COLO829 (cell line): ENCODE data around the gene SMARCA4.
"Not testable (repeated sequence)": the region's sequence is repeated elsewhere in the genome, so short reads cannot be mapped to it uniquely, and the experiment has no call there.

Experiments
- DNase-seq: peaks from one replicate; pipeline ENCODE4 v3.0.0; 2012; ENCODE audit warnings: low spot score

The SMARCA4 gene

DNA sequence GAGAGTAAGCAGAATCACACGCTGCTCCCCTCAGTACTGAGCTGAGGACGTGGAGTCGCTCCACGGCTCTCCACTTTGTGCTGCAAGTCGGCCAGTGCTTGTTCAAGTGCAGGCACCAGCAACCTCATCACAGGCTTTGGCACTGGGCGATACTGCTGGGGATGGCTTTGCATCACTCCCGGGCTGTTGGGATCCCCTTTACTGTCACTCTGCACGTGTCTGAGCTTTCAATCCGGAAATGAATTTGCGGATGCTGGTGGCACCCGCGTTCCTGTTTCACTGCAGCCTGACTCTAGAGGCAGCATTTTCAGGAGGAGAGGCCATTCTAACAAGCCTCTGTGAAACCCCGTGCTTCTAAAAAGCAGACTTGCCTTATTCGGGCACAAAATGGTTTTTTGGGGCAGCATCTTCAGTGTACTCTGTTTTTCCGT, 19.1 kb downstream of the SMARCA4 start:
- no peak for DNase-seq

- DNase-seq, result no peak
Observed at GRCh38 chr19:10981252-10981895, 20.5 kb downstream of the SMARCA4 start.

DNA sequence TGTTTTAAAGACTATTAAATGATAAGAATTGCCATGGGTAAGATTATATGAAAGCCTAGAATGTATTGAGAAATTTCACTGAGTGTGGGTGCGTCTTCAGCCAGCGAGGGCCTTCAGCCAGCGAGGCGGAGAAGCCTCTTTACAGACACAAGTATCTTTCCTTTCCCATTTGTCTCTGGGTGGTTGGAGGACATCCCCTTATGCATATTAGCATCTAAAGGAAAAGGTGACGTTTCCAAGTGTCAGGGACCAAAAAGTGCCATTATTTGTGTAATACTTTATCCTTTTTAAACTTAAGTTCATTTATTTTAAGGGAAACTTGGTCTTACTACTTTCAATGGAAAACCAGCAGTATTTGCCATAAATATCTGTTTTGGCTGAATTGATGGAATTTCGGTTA, 22.2 kb downstream of the SMARCA4 start:
- no peak for DNase-seq

DNA sequence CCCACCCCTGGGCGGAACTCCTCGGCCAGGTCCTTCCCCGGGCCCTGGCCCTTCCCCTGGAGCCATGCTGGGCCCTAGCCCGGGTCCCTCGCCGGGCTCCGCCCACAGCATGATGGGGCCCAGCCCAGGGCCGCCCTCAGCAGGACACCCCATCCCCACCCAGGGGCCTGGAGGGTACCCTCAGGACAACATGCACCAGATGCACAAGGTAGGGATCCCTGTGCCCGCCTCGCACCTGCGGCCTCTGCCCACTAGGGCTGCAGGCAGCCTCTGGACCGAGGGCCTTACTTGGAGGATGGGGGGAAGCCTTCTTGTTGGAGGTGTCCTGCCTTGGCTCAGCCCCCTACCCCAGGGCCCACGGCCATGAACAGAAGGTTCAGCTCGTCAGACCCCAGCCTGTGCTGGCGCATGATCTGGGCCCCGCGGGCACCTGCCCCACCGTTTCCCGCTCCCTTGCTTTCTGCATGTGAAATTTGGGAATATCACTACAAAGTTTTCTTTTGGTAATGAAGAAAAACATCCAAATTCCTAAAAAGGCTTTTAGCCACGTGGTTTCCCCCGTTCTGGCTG, 23.4 kb downstream of the SMARCA4 start:
- DNase-seq, result no peak

DNA sequence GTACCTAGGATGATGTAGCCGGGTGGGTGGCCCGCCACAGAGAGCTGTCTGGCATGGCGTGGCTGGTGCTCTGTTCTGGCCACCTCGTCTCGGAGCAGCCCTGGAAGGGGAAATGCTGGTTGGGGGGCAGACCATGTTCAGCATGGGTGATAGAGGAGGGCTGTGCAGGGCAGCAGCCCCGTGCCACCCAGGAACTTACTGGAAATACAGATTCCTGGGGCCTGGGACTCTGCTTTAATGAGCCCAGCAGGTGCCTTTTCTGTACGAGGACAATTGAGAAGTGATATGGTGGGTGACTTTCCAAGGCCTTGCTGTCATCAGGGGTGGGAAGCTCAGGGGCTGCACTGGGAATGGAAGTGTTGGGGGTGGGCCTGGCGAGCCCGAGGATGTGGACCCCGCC, 24.7 kb downstream of the SMARCA4 start:
- no peak for DNase-seq

DNA sequence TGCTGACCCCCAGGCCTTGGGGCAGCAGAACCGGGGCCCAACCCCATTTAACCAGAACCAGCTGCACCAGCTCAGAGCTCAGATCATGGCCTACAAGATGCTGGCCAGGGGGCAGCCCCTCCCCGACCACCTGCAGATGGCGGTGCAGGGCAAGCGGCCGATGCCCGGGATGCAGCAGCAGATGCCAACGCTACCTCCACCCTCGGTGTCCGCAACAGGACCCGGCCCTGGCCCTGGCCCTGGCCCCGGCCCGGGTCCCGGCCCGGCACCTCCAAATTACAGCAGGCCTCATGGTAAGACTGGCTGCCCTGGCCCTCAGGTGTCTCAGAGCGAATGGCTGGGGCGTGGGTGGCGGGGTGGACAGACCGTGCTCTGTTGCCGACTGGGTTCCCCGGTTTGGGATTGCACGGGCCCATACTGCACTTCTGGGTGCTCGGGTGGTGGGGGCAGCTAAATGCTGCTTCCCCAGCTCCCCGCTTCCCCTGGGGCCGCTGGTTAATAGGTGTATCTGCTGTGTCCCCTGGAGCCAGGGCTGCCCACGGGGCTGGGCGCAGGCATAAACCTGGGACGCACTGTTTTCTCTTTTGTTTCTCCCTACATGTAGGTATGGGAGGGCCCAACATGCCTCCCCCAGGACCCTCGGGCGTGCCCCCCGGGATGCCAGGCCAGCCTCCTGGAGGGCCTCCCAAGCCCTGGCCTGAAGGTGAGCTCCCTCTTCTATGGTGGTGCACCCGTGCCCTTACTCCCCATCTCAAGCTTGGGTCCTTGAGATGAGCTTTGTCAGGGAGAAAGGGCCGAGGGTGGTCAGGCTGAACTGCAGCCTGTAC, 25.7 kb downstream of the SMARCA4 start:
- DNase-seq, result no peak

GRCh38 chr19:10987571-10988297, 26.9 kb downstream of the SMARCA4 start:
- no peak for DNase-seq

DNA sequence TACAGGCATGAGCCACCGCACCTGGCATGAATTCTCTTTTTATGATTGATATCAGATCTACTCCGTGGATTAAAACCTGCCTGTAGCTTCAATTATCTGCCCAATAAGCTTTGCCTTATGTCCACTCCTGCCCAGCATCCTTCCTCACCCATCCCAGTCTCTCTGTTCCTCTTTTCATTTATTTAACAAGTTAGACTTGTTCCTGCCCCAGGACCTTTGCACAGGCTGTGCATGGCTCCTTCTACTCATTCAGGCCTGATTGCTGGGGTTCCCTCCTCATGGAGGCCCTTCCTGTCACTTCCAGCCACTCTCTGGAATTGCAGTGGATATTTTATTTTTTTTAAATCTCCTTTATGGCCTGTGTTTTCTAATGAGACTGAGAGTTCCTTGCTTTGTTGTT, 27.6 kb downstream of the SMARCA4 start:
- DNase-seq, result no peak

DNA sequence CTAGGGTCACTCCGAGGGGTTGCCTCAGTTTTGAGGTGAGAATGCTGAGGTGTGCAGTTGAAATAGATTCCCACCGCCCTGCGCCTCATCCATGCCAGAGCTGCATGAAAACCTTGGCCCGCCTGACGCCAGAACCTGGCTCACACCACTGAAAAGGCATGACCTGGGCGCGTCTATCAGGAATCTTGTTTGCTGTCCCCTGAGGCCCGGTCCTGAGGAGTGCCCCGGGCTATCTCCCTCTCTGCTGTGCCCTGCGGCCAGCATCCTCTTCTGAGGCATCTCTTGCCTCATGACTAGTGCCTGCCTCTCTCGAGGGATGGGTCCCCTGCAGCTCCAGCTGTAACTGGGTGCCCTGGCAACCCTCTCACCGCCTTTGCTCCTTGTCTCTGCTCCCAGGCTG, 28.1 kb downstream of the SMARCA4 start:
- DNase-seq, result no peak

DNA sequence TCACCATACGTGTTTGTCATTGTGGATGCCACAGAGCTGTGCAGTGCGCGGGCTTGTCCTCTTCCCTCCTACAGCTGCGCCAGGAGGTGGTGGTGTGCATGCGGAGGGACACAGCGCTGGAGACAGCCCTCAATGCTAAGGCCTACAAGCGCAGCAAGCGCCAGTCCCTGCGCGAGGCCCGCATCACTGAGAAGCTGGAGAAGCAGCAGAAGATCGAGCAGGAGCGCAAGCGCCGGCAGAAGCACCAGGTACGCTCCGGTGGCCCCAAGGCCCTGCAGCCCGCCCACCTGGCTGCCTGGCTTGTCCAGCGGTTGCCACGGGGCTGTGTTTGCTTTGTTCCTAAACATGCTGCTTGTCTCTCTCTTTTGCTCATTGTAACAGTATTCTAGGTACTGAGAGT, 30.2 kb downstream of the SMARCA4 start:
- no peak for DNase-seq

GRCh38 chr19:10991521-10992081, 30.8 kb downstream of the SMARCA4 start:
- no peak for DNase-seq

DNA sequence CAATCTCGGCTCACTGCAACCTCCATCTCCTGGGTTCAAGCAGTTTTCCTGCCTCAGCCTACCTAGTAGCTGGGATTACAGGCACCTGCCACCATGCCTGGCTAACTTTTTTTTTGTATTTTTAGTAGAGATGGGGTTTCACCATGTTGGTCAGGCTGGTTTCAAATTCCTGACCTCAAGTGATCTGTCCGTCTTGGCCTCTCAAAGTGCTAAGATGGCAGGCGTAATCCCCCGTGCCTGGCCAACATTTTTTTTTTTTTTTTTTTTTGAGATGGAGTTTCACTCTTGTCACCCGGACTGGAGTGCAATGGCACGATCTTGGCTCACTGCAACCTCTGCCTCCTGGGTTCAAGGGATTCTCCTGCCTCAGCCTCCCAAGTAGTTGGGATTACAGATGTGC, 31.3 kb downstream of the SMARCA4 start:
- DNase-seq, result not testable (repeated sequence)

DNA sequence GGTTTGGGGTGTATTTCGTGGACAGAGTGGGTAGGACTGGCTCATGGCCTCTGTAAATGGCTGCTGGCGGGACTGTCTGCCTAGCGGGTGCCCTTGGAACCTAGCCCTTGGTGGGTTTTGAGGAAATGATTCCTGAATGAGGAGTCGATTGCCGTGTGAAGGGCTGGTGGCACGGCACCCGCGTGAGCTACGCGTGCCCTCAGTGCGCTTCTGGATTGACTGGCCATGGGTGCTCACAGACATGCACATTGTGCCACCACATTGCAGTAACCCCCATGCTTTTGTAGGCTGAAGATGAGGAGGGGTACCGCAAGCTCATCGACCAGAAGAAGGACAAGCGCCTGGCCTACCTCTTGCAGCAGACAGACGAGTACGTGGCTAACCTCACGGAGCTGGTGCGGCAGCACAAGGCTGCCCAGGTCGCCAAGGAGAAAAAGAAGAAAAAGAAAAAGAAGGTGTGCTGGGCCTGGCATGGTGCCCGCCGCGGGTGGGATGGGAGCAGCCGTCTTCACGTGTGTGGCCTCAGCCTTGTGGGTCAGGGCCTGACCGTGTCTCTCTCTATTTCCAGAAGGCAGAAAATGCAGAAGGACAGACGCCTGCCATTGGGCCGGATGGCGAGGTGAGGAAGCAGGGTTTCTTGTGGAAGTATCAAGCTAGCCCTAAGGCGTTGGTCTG, 35.2 kb downstream of the SMARCA4 start:
- DNase-seq, result no peak

DNA sequence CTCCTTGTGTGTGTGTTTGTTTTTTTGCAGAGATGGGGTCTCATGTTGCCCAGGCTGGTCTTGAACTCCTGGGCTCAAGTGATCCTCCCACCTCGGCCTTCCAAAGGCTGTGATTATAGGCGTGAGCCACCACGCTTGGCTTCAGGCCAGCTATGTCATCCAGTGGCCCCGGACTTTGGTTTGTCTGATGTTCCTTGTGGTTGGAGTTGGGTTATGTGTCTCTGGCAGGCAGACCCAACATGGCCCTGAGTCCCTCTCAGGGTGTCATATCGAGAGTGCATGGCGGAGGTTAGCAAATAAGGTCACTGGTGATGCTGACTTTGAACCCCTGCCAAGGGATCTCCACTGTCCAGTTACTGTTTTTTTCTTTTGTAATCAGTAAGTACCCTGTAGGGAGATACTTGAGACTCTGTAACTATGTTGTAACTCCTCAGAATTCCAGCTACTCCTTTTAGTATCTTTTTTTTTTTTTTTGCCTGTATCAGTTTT, 37.3 kb downstream of the SMARCA4 start:
- no peak for DNase-seq

- no peak for DNase-seq
Observed at GRCh38 chr19:10998666-10999065, 37.8 kb downstream of the SMARCA4 start.

DNA sequence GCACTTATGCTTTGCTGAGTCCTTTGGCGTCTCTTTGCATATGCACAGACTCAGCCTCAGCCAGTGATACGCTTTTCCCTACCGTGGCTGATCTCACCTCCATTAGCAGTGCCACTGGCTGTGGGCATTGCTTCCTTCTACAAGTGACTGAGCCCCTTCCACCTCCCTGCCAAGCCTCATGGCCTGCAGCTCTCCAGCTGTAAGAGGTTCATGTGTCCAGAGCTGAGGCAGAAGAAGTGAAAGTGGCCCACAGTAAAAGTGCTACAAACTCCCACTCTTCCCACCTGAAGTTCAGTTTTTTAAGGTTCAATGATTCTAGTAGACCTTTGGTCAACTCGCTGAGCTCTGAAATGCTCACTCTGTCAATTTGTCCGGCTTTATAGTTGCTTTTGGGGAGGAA, 44.7 kb downstream of the SMARCA4 start:
- no peak for DNase-seq

DNA sequence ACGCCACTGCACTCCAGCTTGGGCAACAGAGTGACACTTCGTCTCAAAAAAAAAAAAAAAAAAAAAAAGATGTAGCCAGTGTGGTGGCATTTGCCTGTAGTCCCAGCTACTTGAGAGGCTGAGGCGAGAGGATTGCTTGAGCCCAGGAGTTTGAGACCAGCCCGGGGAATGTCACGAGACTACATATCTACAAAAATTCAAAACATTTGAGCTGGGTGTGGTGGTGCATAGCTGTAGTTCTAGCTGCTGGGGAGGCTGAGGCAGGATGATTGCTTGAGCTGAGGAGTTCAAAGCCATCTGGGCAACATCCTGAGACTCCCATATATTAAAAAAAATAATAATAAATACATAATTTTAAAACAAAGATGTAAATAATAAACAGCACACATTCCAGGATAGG, 46.6 kb downstream of the SMARCA4 start:
- no peak for DNase-seq

- no peak for DNase-seq
Observed at GRCh38 chr19:11007962-11008532, 47.2 kb downstream of the SMARCA4 start.

DNA sequence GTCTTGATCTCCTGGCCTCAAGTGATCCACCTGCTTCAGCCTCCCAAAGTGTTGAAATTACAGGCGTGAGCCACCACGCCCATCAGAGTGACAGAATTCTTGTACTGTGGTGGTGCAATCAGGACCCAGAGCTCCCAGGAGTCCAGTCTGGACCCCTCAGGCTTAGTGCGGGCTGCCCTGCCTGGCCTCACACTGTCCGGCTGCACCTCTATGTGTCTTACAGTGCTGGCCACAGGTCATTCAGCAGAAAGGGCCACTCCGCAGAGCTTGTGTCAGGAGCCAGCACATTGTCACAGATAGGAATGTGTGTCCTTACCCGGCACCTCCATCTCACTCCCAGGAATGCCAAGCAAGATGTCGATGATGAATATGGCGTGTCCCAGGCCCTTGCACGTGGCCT, 49.2 kb downstream of the SMARCA4 start:
- DNase-seq, result no peak

- DNase-seq, result no peak
Observed at GRCh38 chr19:11012507-11012906, 51.7 kb downstream of the SMARCA4 start.

DNA sequence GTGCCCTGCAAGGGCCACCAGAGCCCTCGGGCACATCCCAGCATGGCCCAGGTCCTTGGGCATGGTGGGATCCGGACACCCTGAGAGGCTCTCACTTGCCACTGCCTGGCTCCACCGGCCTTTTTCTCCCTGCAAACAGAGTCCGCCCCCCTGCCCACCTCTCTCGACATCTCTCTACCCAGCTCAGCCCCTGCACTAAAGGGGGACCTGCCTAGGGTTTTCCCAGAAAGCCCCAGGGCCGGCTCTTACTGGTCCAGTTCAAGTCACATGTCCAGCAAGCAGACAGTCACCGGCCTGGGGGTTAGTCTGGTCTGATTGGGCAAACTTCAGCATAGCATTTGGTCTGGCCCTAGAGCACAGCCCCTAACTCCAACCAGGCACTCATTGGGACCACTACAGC, 52.9 kb downstream of the SMARCA4 start:
- DNase-seq, result no peak
